IPS-NIHi7 (cell line): Measurements from ENCODE around the gene B3GALT5.
A peak's percentile ranks its signal among the peaks of the same experiment; 100 is the strongest.

Source experiments
- DNase-seq: peaks from one replicate; pipeline ENCODE4 v3.0.0; 2012; ENCODE audit warnings: mixed read lengths; ENCODE audit errors: extremely low spot score

B3GALT5 gene

DNA sequence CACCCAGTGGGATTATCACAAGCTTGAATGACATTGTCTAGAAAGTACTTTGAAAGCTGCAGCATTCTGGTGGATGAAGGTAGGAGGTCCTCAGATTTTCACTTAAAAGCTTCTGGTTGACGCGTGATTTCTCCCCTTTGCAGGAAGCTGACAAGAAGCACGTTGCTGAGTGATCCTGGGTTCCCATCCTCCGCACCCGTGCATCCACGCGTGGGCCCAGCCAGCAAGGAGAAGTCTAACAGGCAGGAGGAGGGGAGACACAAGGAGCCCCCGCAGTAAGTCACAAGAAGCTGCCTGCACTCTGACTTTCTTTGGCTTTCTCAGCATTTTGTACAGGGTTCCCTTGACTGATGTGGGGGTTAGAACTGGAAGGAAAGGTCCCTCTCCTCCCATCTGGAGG lies 7.8 kb upstream of the B3GALT5 start:
- DNase-seq: no peak

DNA sequence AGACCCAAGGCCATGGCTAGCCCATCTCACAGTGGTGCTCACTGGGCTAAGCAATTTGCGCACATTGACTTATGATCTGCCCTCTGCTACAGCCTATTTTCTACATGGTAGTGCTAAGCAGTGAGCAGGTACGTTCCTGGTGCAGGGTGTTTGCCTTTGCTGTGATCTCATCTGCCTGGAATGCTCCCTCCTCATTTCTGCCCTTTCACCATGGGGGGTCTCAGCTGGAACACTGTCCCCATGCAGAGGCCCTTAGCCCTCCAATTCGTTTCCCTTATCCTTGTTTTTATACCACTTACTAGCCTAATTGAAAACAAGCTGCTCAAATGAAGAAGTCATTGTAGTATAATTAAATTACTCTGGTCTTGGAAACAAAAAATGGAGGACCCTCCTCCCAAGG lies 2.0 kb upstream of the B3GALT5 start:
- DNase-seq: peak; percentile 81

DNA sequence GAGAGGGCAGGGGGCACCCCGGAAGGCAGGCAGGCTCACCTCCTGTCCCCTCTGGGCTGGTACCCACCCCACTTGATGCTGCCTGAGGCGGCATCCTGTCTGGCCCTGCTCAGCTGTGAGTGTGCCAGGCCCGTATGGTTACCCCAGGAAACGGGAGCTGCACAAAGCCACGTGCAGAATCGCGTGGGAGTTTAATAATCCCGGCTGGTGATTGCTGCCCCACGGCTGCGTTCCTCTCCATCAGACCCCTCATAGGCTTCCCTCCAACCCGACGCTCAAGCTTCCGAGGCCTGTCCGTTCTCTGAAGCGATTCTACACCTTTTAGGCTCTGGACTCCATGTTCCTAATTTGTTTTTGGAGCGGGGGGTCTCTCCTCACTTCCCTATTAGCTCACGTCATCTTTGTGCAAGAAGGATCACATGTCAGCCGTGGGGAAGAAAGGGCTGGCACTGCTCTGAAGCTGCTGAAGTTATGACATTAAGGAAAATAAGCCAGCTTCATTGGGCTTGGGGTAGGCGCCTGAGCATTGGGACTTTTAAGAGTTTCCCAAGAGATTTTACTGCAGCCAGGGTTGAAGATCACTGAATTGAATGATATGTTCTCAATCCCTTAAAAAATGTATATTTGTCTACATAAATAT lies 1.1 kb upstream of the B3GALT5 start:
- no peak for DNase-seq

GRCh38 chr21:39613041-39613934 lies 548 bp downstream of the B3GALT5 start:
- DNase-seq: no peak

- no peak for DNase-seq
Observed at GRCh38 chr21:39616211-39616772, 3.6 kb downstream of the B3GALT5 start.

- DNase-seq: no peak
Observed at GRCh38 chr21:39620856-39621255, 8.1 kb downstream of the B3GALT5 start.

DNA sequence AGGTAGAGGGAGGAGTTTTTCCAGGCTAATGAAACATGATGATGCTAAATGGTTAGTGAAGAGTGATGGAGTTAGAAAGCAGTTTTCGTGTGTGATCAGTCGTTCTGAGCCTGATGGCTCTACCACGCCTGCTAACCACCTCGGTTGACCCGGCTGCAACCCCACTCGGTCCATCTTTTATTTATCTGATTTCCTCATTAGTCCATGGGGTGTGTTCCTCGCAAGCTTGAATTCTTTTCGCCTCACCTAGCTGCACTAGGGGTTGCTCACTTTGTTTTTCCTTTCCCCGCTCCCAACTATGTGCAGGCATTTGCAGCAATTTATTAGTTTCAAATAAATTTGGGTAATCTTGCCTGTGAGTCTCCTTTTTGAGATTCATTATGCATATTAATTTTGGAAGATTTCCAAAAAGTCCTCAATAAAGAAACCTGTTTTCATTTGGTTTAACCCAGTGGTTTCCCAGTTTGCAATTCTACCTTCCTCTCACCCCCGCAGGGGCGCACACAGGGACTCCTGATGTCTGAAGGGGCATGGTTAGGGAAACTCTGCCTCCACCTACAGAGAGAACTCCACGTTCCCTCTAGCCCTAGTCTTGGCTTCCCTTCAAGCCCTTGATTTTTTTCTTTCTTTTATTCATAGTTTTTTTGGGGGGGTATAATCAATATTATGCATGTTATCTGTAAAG lies 12.6 kb downstream of the B3GALT5 start:
- no peak for DNase-seq

GRCh38 chr21:39628385-39628784 lies 15.6 kb downstream of the B3GALT5 start:
- no peak for DNase-seq

- no peak for DNase-seq
Observed at GRCh38 chr21:39630191-39630591, 17.5 kb downstream of the B3GALT5 start.

DNA sequence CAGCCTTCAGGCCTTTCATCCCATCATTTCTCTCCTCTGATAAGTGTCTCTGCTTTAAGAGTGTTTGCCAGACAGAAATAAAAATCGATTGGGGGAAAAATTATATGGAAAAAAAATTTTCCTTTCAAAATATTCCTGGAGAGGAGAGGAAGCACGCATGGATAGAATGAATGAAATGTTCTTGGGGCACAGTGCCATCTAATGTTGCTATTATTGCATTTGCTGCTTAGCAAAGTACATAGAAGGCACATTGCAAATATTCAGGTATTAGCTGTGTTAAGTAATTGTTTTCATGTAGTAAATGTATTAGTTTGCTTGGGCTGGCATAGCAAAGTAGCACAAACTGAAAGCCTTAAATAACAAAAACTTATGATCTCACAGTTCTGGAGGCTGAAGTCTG lies 18.1 kb downstream of the B3GALT5 start:
- DNase-seq: no peak

DNA sequence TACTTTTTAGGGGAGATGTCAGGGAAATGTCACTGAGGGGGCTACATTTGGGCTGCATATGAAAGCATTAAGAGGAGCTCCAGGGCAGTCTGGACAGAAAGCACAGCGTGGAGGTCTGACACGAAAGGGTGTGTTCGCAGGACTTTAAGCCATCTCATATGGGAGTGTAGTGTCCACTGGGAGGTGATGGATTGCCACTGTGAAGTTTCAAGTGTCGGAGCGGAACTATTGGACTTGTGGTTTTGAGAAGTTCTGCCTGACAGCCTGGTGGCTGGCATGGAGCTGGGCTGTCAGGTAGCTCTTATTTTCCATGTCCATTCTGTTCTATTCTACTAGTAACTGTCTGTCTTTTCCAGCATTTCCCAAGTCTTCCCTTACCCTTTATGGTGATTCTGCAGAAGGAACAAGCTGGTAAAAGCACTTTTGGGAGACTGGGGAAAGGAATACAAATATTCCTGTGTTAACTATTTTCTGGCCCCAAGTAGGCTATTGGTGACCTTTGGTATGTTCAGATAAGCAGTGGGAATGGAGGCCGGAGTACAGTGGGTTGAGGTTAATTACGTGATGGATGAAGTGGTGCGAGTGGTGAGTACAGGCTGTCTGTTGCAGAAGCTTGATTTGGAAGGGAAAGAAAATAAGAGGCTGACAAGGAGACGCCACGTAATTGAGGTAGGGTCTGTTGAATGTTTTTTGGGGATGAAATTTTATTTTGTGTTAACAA lies 19.3 kb downstream of the B3GALT5 start:
- no peak for DNase-seq

GRCh38 chr21:39632796-39633442 lies 20.2 kb downstream of the B3GALT5 start:
- no peak for DNase-seq

GRCh38 chr21:39633770-39634181 lies 21.0 kb downstream of the B3GALT5 start:
- DNase-seq: no peak

DNA sequence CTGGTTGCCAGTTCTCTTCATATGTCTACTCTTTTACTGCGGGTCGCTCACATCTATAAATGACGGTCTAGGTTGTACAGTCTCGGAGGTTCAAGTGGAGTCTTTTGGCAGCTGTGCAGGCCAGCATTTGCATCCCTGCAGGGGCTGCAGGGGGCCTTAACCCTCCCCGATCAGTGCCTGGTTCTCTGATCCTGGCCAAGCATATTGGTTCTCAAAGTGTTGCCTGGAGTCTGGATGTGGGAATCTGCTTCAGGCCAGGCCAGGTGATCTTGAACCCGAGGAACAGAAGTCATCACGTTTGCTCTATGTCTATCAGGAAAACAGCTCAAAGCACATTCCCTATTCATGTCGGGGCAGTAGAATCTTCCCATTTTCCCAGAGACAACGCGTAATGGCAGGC lies 21.8 kb downstream of the B3GALT5 start:
- DNase-seq: no peak

- DNase-seq: no peak
Observed at GRCh38 chr21:39637197-39637970, 24.6 kb downstream of the B3GALT5 start.

- DNase-seq: no peak
Observed at GRCh38 chr21:39637971-39638240, 25.2 kb downstream of the B3GALT5 start.

- no peak for DNase-seq
Observed at GRCh38 chr21:39638281-39638680, 25.5 kb downstream of the B3GALT5 start.

GRCh38 chr21:39640754-39641153 lies 28.0 kb downstream of the B3GALT5 start:
- no peak for DNase-seq

DNA sequence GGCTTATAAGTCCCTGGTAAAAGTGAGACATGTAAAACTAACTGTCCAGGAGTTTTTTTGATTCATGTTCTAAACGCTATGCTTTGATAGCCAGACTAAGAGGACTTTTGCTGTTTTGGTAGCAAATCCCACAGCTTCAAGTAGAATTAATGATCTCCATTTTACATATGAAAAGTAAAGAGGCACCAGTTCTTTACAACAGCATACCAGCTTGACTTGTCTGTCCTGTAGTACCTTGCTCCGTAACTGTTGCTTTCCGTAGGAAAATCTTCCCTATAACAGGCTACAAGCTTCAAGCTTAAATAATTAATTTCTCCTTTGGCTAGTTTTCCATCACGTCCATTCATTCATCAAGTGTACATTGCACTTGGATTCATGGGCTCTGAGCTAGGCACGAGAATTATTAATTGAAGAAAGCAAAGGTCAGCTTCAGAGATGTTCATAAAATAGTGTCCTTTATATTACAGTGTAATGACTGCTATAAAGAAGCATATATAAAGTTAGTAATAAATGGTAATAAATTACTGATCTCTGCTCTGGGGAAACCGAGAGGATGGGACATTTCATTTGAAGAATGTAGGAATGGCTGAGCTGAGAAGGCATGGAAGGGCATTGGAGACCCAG lies 29.2 kb downstream of the B3GALT5 start:
- no peak for DNase-seq

DNA sequence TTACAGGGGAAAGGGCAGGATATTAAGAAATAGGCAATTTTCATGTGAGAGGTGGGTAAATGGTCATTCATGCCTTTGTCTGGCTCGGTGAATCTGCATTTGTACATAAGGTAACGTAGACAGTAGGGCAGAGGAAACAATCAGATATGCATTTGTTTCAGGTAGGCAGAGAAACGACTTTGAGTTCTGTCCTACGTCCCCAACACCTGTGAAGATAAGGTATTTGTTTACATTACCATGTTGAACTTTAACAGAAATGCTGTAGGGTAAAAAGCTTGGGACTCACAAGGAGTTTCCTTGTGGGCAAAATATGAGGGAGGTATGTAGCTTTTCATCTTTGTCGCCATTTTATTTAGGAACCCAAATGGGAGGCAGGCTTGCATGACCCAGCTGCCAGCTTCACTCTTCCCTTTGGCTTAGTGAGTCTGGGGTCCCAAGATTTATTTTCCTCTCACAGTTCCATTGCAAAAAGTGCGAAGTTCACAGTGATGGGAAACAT lies 31.4 kb downstream of the B3GALT5 start:
- no peak for DNase-seq
